Astrocyte of the spinal cord (primary cell): ENCODE measurements around the gene RXFP4.

Experiments
- DNase-seq: peaks from one replicate; pipeline ENCODE4 v3.0.0; 2011; ENCODE audit warnings: low read depth, low spot score
- H3K4me3 ChIP-seq: 2 replicates; pipeline ENCODE4 v1.5.1; 2011; ENCODE audit warnings: low read depth, mild to moderate bottlenecking, low read length, moderate library complexity
- CTCF ChIP-seq: IDR thresholded peaks from 2 replicates; pipeline ENCODE4 v1.5.1; 2012; ENCODE audit warnings: low read depth, mild to moderate bottlenecking, low read length, inconsistent platforms
- in situ Hi-C: cut with HindIII; loops from 2 replicates; pipeline ENCODE4 v1.10.0; 2017; ENCODE audit warnings: low sequenced_read_pairs

Gene RXFP4

DNA sequence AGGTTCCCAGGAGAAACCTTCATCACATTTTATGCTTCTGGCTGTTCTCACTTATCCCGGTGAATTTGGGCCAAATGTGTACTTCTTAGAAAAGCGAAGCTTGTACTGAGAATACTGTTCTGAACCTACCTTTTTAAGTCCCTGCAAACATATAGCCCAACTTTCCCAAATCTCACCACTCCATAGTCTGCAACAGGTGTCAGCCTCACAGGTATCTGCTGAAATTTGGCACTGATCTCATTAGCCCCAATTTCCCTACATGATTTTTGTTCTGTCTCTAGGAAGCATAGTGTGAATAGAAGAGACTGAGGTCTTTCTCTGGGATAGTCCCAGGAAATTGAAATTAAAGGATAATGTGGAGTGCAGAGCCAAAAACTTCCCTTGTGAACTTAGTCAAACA, 41.8 kb upstream of the RXFP4 start:
- no peak for TF ChIP-seq CTCF
- DNase-seq, result no peak
- no peak overlapping the region for H3K4me3 ChIP-seq
- in situ Hi-C loops, result no loop called here

DNA sequence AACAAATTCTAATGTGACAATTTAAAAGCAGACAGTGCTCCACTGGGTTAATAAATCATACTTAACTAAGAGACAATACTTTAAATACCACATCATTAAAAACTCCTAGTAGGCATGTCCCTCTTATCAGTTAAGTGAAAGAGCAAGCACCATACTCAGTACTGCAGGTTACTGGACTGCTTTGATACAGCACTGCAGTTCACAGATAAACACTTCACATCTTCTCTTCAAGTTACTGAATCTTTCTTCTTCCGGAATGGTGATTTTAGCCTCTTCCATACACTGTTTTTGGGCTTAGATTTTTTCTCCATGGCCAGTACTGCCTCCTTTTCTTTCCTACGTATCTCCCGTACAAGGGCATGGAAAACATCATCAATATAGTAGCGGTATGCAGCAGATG, 41.3 kb upstream of the RXFP4 start:
- H3K4me3 ChIP-seq, result no peak overlapping the region
- in situ Hi-C loops, result no loop called here
- no peak for DNase-seq
- TF ChIP-seq CTCF, result no peak

- in situ Hi-C loops, result no loop called here
- DNase-seq, result no peak
- H3K4me3 ChIP-seq, result no peak overlapping the region
- no peak for TF ChIP-seq CTCF
These were observed 37.2 kb upstream of the RXFP4 start for GRCh38 chr1:155904261-155904660.

GRCh38 chr1:155909894-155910293, 31.5 kb upstream of the RXFP4 start:
- TF ChIP-seq CTCF, result no peak
- DNase-seq, result peak; percentile 36
- peak overlapping the region; percentile 65 for H3K4me3 ChIP-seq
- in situ Hi-C loops, result no loop called here

GRCh38 chr1:155910621-155911121, 30.8 kb upstream of the RXFP4 start:
- peak overlapping the region; percentile 65 for H3K4me3 ChIP-seq
- in situ Hi-C loops, result no loop called here
- peak; percentile 15 for TF ChIP-seq CTCF
- peak; percentile 59 for DNase-seq

- TF ChIP-seq CTCF, result no peak
- H3K4me3 ChIP-seq, result peak within 1 kb of the TSS; percentile 65
- peak; percentile 78 for DNase-seq
- in situ Hi-C loops, result no loop called here
These were observed 30.0 kb upstream of the RXFP4 start, which contains the start of gene RIT1 for GRCh38 chr1:155911156-155912055. RIT1 (minus strand) TSS chr1:155911349; CDS start chr1:155910761, 588 bp downstream.
